GM23248 (cell line): ENCODE data around the gene RELT. TPM values are rescaled to one million over a fixed set of nuclear protein-coding genes. Genes with fewer than 3 reads are reported as not detected.

ENCODE experiments used
- DNase-seq: peaks from one replicate; pipeline ENCODE4 v3.0.0-alpha.2; 2015
- H2AFZ ChIP-seq: fragments of 200-600 bp; sonication (generic); 2 replicates; pipeline ENCODE4 v1.6.1; 2016; ENCODE audit warnings: antibody characterized with exemption
- H3F3A ChIP-seq: fragments of 200-600 bp; sonication (generic); 2 replicates; pipeline ENCODE4 v1.6.1; 2016; ENCODE audit warnings: mild to moderate bottlenecking, antibody characterized with exemption, mixed run types; ENCODE audit not compliant: insufficient read depth
- H3K27ac ChIP-seq: fragments of 200-600 bp; sonication (generic); 2 replicates; pipeline ENCODE4 v1.5.1; 2016; ENCODE audit warnings: mild to moderate bottlenecking
- H3K27me3 ChIP-seq: fragments of 200-600 bp; sonication (generic); replicated peaks from 2 replicates; pipeline ENCODE4 v1.6.1; 2016; ENCODE audit warnings: mild to moderate bottlenecking; ENCODE audit not compliant: insufficient read depth
- H3K36me3 ChIP-seq: fragments of 200-600 bp; sonication (generic); 2 replicates; pipeline ENCODE4 v1.6.1; 2016; ENCODE audit warnings: low read depth, mild to moderate bottlenecking
- H3K4me1 ChIP-seq: fragments of 200-600 bp; sonication (generic); 2 replicates; pipeline ENCODE4 v1.6.1; 2016; ENCODE audit warnings: mild to moderate bottlenecking; ENCODE audit not compliant: insufficient read depth
- H3K4me2 ChIP-seq: fragments of 200-600 bp; sonication (generic); one replicate; pipeline ENCODE4 v1.6.1; 2016; ENCODE audit warnings: mild to moderate bottlenecking; ENCODE audit not compliant: unreplicated experiment
- H3K4me3 ChIP-seq: fragments of 200-600 bp; sonication (generic); 2 replicates; pipeline ENCODE4 v1.5.1; 2016; ENCODE audit warnings: mild to moderate bottlenecking
- H3K79me2 ChIP-seq: fragments of 200-600 bp; sonication (generic); 2 replicates; pipeline ENCODE4 v1.6.1; 2016; ENCODE audit warnings: mild to moderate bottlenecking; ENCODE audit not compliant: insufficient read depth
- H3K9ac ChIP-seq: fragments of 200-600 bp; sonication (generic); 2 replicates; pipeline ENCODE4 v1.6.1; 2016; ENCODE audit warnings: mild to moderate bottlenecking
- H3K9me2 ChIP-seq: fragments of 200-600 bp; sonication (generic); 2 replicates; pipeline ENCODE4 v1.6.1; 2016; ENCODE audit warnings: mixed run types, mild to moderate bottlenecking, moderate library complexity; ENCODE audit not compliant: insufficient read depth
- H3K9me3 ChIP-seq: fragments of 200-600 bp; sonication (generic); one replicate; pipeline ENCODE4 v1.6.1; 2017; ENCODE audit warnings: low read depth
- H4K20me1 ChIP-seq: fragments of 200-600 bp; sonication (generic); 2 replicates; pipeline ENCODE4 v1.6.0; 2016; ENCODE audit not compliant: insufficient read depth
- EZH2 ChIP-seq: fragments of 200-600 bp; sonication (generic); IDR thresholded peaks from 2 replicates; pipeline ENCODE4 v1.6.1; 2018; ENCODE audit warnings: antibody characterized with exemption, mild to moderate bottlenecking; ENCODE audit not compliant: insufficient read depth, poor library complexity, severe bottlenecking
- EZH2phosphoT487 ChIP-seq: fragments of 200-600 bp; sonication (generic); IDR thresholded peaks from 2 replicates; pipeline ENCODE4 v1.6.1; 2018; ENCODE audit warnings: antibody characterized with exemption, moderate library complexity, mild to moderate bottlenecking, low read depth; ENCODE audit not compliant: insufficient read depth
- whole genome bisulfite sequencing, 2 experiments: methylation state at CpG; one replicate each; pipeline ENCODE4 v1.1.6; 2015 to 2017; ENCODE audit warnings: low lambda C conversion rate in 2 of 2, low coverage in 1 of 2; ENCODE audit errors: missing lambda C conversion rate in 2 of 2; 5-methylcytosine and 5-hydroxymethylcytosine counted together
- in situ Hi-C: fragments of 300-500 bp; cut with MboI; formaldehyde crosslinking; loops from 2 replicates; pipeline ENCODE4 v1.15.0; 2020
- polyA plus RNA-seq: library from polyadenylated mRNA; unstranded; fragments of >200 nt; fragmentation: Nextera tagmentation; extraction: Ambion mirVana; gene quantifications from 2 replicates; pipeline ENCODE4 v1.2.1, GENCODE V29; 2016
- total RNA-seq: library from RNA; depleted of rRNA; stranded (reverse); fragments of >200 nt; shearing (Covaris generic); gene quantifications from 2 replicates; pipeline ENCODE4 v1.2.3, GENCODE V29; 2014

Gene RELT
- total and polyA plus RNA-seq, 2 experiments from 2014 or later = 2.9 to 8.2 TPM

DNA sequence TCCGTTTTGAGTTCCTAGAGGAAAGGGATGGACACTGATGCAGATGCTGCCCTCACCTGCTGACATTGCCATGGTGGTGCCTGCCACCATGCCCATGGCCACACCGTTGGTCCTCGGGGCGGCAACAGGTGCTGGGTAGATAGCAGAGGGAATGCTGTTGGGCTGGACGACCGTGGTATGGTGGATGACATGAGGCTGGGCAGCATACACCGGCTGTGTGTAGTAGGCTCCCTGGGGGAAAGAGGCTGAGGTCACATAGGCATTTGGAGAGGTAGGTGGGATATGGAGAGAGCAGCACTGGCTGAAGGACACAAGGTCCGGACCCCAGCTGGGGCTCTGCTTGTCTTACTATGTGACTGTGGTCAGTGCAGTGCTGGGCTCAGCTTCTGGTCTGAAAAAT is 33.2 kb downstream of the RELT start:
- H3K9me2 ChIP-seq = no peaks in the 10 kb centered on the region
- peaks cover 6% of the 10 kb centered on the region; the same call in 1 of the 2 replicates for H3K36me3 ChIP-seq

DNA sequence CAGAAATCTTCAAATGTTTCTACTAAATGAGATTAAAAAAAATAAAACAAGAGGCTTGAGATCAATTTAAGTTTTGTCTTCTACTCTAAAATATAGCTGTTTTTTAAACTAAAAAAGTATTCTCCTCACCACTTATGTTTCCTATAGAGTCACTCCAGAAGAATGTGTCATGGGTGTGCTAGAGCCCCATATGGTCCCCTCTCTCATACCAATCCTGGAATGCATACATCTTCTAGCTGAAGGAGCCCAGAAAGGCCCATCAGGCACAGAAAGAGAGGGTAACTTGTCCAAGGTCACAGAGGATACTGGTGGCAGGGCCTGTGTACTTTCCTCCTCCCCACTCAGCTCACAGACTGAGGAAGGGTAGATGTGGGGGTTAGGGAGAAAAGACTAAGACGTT is 34.4 kb downstream of the RELT start:
- DNase-seq = no peak
- Histone ChIP-seq H3K79me2 (no peaks in the 10 kb centered on the region), H3K4me3 (no peak overlapping the region), H3K27me3 (no peaks in the 10 kb centered on the region), H3K9me2 (no peaks in the 10 kb centered on the region), H3F3A (peaks cover 25% of the 10 kb centered on the region), H3K9ac (no peak overlapping the region), H3K4me2 (peak overlapping the region; percentile 30), H3K36me3 (peaks cover 6% of the 10 kb centered on the region; the same call in 1 of the 2 replicates), H3K27ac (no peak overlapping the region), H3K4me1 (peaks cover 33% of the 10 kb centered on the region), H2AFZ (no peak overlapping the region), H3K9me3 (no peaks in the 10 kb centered on the region), H4K20me1 (no peaks in the 10 kb centered on the region; the same call in 1 of the 2 replicates)
- no peak for TF ChIP-seq EZH2phosphoT487
- TF ChIP-seq EZH2 = no peak
- 95 to 100% methylated on average over 1 of the region's 1 CpG for WGBS, 2 experiments
- in situ Hi-C loops = no loop called here

More for the DNA sequence above, 33.2 kb downstream of the RELT start:
- Histone ChIP-seq H3F3A (peaks cover 15% of the 10 kb centered on the region), H3K4me3 (no peak overlapping the region), H3K4me2 (no peak overlapping the region), H3K9ac (no peak overlapping the region), H3K9me3 (no peaks in the 10 kb centered on the region), H3K27ac (no peak overlapping the region), H3K27me3 (no peaks in the 10 kb centered on the region), H2AFZ (no peak overlapping the region), H3K79me2 (no peaks in the 10 kb centered on the region), H4K20me1 (no peaks in the 10 kb centered on the region; the same call in 1 of the 2 replicates), H3K4me1 (peaks cover 23% of the 10 kb centered on the region)
- WGBS, 2 experiments = 94 to 96% methylated on average over 8 of the region's 8 CpGs
- DNase-seq = no peak
- TF ChIP-seq EZH2 (no peak), EZH2phosphoT487 (no peak)
- in situ Hi-C loops = no loop called here

DNA sequence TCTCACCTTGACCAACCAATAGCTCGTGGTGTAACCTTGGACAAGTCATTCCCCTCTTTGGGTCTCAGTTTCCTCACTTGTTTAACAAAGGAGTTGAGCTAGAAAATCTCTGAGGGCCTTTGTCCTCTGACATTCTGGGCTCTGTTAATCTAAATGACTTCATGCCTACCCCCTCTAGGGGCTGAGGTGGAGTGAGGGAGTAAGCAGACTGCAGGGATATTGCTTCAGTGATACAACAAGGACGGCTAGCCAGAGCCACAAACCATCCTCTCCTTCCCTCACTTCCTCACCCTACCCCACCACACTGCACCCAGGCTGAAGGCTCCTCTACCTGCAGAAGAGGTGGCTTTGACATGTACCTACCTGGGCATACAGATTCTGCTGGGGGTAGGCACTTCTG is 34.8 kb downstream of the RELT start:
- TF ChIP-seq EZH2 (no peak), EZH2phosphoT487 (no peak)
- peaks cover 37% of the 10 kb centered on the region for H3K4me1 ChIP-seq
- H3K27ac ChIP-seq = no peak overlapping the region
- no peaks in the 10 kb centered on the region for H3K79me2 ChIP-seq
- H3K4me2 ChIP-seq = peak overlapping the region; percentile 30
- 84 to 91% methylated on average over 2 of the region's 2 CpGs for WGBS, 2 experiments
- peaks cover 6% of the 10 kb centered on the region; the same call in 1 of the 2 replicates for H3K36me3 ChIP-seq
- H2AFZ ChIP-seq = no peak overlapping the region
- no peaks in the 10 kb centered on the region for H3K27me3 ChIP-seq
- no peaks in the 10 kb centered on the region for H3K9me2 ChIP-seq
- H3K4me3 ChIP-seq = no peak overlapping the region
- in situ Hi-C loops = no loop called here
- DNase-seq = no peak
- peaks cover 29% of the 10 kb centered on the region for H3F3A ChIP-seq
- H4K20me1 ChIP-seq = no peaks in the 10 kb centered on the region; the same call in 1 of the 2 replicates
- no peak overlapping the region for H3K9ac ChIP-seq
- H3K9me3 ChIP-seq = no peaks in the 10 kb centered on the region

GRCh38 chr11:73412308-73412707 is 36.1 kb downstream of the RELT start:
- H3K9ac ChIP-seq = no peak overlapping the region
- peaks cover 42% of the 10 kb centered on the region for H3F3A ChIP-seq
- no peak overlapping the region for H3K27ac ChIP-seq
- in situ Hi-C loops = no loop called here
- H3K27me3 ChIP-seq = no peaks in the 10 kb centered on the region
- H4K20me1 ChIP-seq = no peaks in the 10 kb centered on the region; the same call in 1 of the 2 replicates
- no peak overlapping the region for H3K4me3 ChIP-seq
- H3K36me3 ChIP-seq = 0 out of 2 replicates have a peak, but pooled peaks cover 6% of the 10 kb centered on the region
- DNase-seq = no peak
- H3K4me2 ChIP-seq = no peak overlapping the region
- no peaks in the 10 kb centered on the region for H3K9me2 ChIP-seq
- TF ChIP-seq EZH2 (no peak), EZH2phosphoT487 (no peak)
- H3K4me1 ChIP-seq = peaks cover 50% of the 10 kb centered on the region
- no peak overlapping the region for H2AFZ ChIP-seq
- 84 to 94% methylated on average over 3 of the region's 3 CpGs for WGBS, 2 experiments
- H3K79me2 ChIP-seq = no peaks in the 10 kb centered on the region
- H3K9me3 ChIP-seq = no peaks in the 10 kb centered on the region
